Daoy (cell line): Measurements from ENCODE around the gene CACNA1A. TPM values are rescaled to one million over a fixed set of nuclear protein-coding genes. Genes with fewer than 3 reads are reported as not detected.
"Not testable (repeated sequence)": the region's sequence is repeated elsewhere in the genome, so short reads cannot be mapped to it uniquely, and the experiment has no call there.

Source experiments
- DNase-seq: peaks from one replicate; pipeline ENCODE4 v3.0.0-alpha.2; 2015; ENCODE audit warnings: low read depth
- total RNA-seq: library from RNA; depleted of rRNA; stranded (reverse); fragments of >200 nt; shearing (Covaris generic); gene quantifications from 2 replicates; pipeline ENCODE4 v1.2.3, GENCODE V29; 2014; rRNA removed

Gene CACNA1A
- total RNA-seq = 2.3 and 5.0 TPM in 2 replicates

GRCh38 chr19:13506471-13506820, at the start of gene CACNA1A:
Gene CACNA1A, minus strand, starts transcription at chr19:13506479. Its CDS starts 255 bp downstream, at chr19:13506224.
- peak; percentile 67 for DNase-seq

- DNase-seq = peak; percentile 30
Measured at GRCh38 chr19:13554506-13555240, 48.4 kb upstream of the CACNA1A start.

GRCh38 chr19:13553880-13554400, 47.7 kb upstream of the CACNA1A start:
- DNase-seq = peak; percentile 38

GRCh38 chr19:13548131-13548530, 41.9 kb upstream of the CACNA1A start:
- no peak for DNase-seq

- DNase-seq = no peak
Measured at GRCh38 chr19:13547102-13547501, 40.8 kb upstream of the CACNA1A start.

GRCh38 chr19:13544423-13544822, 38.1 kb upstream of the CACNA1A start:
- no peak for DNase-seq

- no peak for DNase-seq
Measured at GRCh38 chr19:13541554-13541953, 35.3 kb upstream of the CACNA1A start.

- DNase-seq = no peak
Measured at GRCh38 chr19:13539332-13539731, 33.1 kb upstream of the CACNA1A start.

GRCh38 chr19:13538601-13539253, 32.4 kb upstream of the CACNA1A start:
- DNase-seq = no peak

GRCh38 chr19:13537454-13537853, 31.2 kb upstream of the CACNA1A start:
- DNase-seq = peak; percentile 64

- DNase-seq = no peak
Measured at GRCh38 chr19:13530720-13531119, 24.4 kb upstream of the CACNA1A start.

GRCh38 chr19:13529721-13530120, 23.4 kb upstream of the CACNA1A start:
- DNase-seq = not testable (repeated sequence)

- DNase-seq = peak; percentile 62
Measured at GRCh38 chr19:13526552-13526951, 20.3 kb upstream of the CACNA1A start.

- DNase-seq = peak; percentile 29
Measured at GRCh38 chr19:13521066-13521465, 14.8 kb upstream of the CACNA1A start.

GRCh38 chr19:13511947-13512346, 5.7 kb upstream of the CACNA1A start:
- DNase-seq = no peak

- peak; percentile 67 for DNase-seq
Measured at GRCh38 chr19:13507053-13507611, 853 bp upstream of the CACNA1A start.

GRCh38 chr19:13505761-13506470, 363 bp downstream of the CACNA1A start:
- peak; percentile 52 for DNase-seq

- DNase-seq = no peak
Measured at GRCh38 chr19:13505164-13505695, 1.0 kb downstream of the CACNA1A start.

- DNase-seq = no peak
Measured at GRCh38 chr19:13503570-13504235, 2.6 kb downstream of the CACNA1A start.

- no peak for DNase-seq
Measured at GRCh38 chr19:13502231-13502630, 4.0 kb downstream of the CACNA1A start.

- no peak for DNase-seq
Measured at GRCh38 chr19:13499692-13500091, 6.6 kb downstream of the CACNA1A start.
